OCI-LY3 (cell line): ENCODE data around the gene DDX10.

Experiments used
- H2AFZ ChIP-seq: fragments of 200-600, 300-600 bp; shearing (Covaris generic); 2 replicates; pipeline ENCODE4 v1.6.0; 2014; ENCODE audit warnings: antibody characterized with exemption, low read depth, low read length
- H3K27ac ChIP-seq: fragments of 200-600, 300-600 bp; sonication (generic); 2 replicates; pipeline ENCODE4 v1.5.1; 2014; ENCODE audit warnings: mild to moderate bottlenecking, low read length, moderate library complexity, mixed read lengths
- H3K27me3 ChIP-seq: fragments of 200-600, 300-600 bp; sonication (generic); 2 replicates; pipeline ENCODE4 v1.6.1; 2014; ENCODE audit warnings: low read depth, low read length, mixed read lengths
- H3K36me3 ChIP-seq: fragments of 200-600, 300-600 bp; sonication (generic); replicated peaks from 2 replicates; pipeline ENCODE3; 2014; ENCODE audit warnings: low read depth, low read length, mixed read lengths
- H3K4me1 ChIP-seq: fragments of 300-600, 200-600 bp; sonication (generic); 2 replicates; pipeline ENCODE4 v1.6.1; 2014; ENCODE audit warnings: low read length, mixed read lengths
- H3K4me2 ChIP-seq: fragments of 200-600, 300-600 bp; sonication (generic); 2 replicates; pipeline ENCODE4 v1.6.1; 2014; ENCODE audit warnings: low read length, mixed read lengths
- H3K4me3 ChIP-seq: fragments of 300-600, 200-600 bp; sonication (generic); 2 replicates; pipeline ENCODE4 v1.5.1; 2014; ENCODE audit warnings: antibody characterized with exemption, mild to moderate bottlenecking, low read length, moderate library complexity
- H3K79me2 ChIP-seq: fragments of 300-600, 200-600 bp; shearing (Covaris generic); 2 replicates; pipeline ENCODE4 v1.6.1; 2014; ENCODE audit warnings: mild to moderate bottlenecking, low read length, mixed read lengths
- H3K9ac ChIP-seq: fragments of 300-600, 200-600 bp; shearing (Covaris generic); 2 replicates; pipeline ENCODE4 v1.6.0; 2014; ENCODE audit warnings: mild to moderate bottlenecking, low read length, moderate library complexity
- H3K9me3 ChIP-seq: fragments of 200-600, 300-600 bp; shearing (Covaris generic); 2 replicates; pipeline ENCODE4 v1.6.1; 2014; ENCODE audit warnings: low read length, mixed read lengths; ENCODE audit not compliant: insufficient read depth
- H4K20me1 ChIP-seq: fragments of 200-600, 300-600 bp; sonication (generic); 2 replicates; pipeline ENCODE4 v1.6.1; 2016; ENCODE audit warnings: low read length, mixed read lengths; ENCODE audit not compliant: insufficient read depth
- EZH2phosphoT487 ChIP-seq: fragments of 200-600 bp; shearing (Covaris generic); IDR thresholded peaks from 2 replicates; pipeline ENCODE4 v1.6.1; 2018; ENCODE audit warnings: antibody characterized with exemption, mixed run types, low read depth
- TF ChIP-seq, protein P1 (sequence below): fragments of 200-600, 300-600 bp; sonication (generic); IDR thresholded peaks from 2 replicates; pipeline ENCODE4 v1.5.1; 2014; ENCODE audit warnings: antibody characterized with exemption, low read length, low read depth

The DDX10 gene

DNA sequence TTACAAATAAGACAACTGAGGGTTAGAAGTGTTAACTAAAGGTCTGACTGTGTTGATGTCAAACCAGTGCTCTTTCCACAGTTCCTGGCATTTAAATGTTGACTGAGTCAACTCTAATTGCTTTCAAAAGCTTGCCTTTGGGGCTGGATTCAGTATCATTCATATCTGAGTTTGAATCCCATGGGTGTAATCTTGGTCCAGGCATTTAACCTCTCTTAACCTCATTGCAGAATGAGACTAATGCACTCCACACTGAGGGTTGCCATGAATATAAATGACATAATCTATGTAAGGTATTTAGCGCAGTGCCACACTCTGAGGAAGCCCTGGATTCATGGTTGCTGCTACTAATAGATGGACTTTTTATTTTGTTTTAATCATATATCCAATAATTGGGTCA, 274.3 kb downstream of the DDX10 start:
- no peak overlapping the region for H2AFZ ChIP-seq
- H3K27me3 ChIP-seq: no peaks in the 10 kb centered on the region
- H3K4me3 ChIP-seq: no peak overlapping the region
- H3K27ac ChIP-seq: no peak overlapping the region
- no peak overlapping the region for H3K4me2 ChIP-seq
- H3K9ac ChIP-seq: no peak overlapping the region
- H3K79me2 ChIP-seq: no peaks in the 10 kb centered on the region
- H3K36me3 ChIP-seq: no peaks in the 10 kb centered on the region
- TF ChIP-seq EZH2phosphoT487: no peak
- TF ChIP-seq, protein P1, sequence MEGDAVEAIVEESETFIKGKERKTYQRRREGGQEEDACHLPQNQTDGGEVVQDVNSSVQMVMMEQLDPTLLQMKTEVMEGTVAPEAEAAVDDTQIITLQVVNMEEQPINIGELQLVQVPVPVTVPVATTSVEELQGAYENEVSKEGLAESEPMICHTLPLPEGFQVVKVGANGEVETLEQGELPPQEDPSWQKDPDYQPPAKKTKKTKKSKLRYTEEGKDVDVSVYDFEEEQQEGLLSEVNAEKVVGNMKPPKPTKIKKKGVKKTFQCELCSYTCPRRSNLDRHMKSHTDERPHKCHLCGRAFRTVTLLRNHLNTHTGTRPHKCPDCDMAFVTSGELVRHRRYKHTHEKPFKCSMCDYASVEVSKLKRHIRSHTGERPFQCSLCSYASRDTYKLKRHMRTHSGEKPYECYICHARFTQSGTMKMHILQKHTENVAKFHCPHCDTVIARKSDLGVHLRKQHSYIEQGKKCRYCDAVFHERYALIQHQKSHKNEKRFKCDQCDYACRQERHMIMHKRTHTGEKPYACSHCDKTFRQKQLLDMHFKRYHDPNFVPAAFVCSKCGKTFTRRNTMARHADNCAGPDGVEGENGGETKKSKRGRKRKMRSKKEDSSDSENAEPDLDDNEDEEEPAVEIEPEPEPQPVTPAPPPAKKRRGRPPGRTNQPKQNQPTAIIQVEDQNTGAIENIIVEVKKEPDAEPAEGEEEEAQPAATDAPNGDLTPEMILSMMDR: no peak
- no peaks in the 10 kb centered on the region for H4K20me1 ChIP-seq
- H3K4me1 ChIP-seq: no peaks in the 10 kb centered on the region
- no peaks in the 10 kb centered on the region for H3K9me3 ChIP-seq

DNA sequence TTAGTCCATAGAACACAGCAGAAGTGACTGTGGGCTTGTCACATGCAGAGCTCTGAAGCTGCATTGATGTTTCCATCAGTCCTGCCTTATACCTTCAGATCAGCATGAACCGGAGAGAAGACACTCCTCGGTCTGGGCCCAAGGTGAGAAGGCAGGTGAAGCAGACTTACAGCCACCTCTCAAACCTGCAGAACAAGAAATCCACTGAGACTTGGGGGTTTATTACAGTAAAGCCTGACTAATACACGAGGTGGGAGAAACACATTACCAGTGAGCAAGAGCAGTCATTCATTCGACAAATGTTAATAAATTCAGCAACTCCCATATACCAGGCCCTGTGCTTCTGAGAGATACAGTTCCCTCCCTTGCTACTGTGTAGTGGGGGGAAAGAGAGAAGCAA, 279.0 kb downstream of the DDX10 start:
- H3K4me3 ChIP-seq: no peak overlapping the region
- no peaks in the 10 kb centered on the region for H3K27me3 ChIP-seq
- no peaks in the 10 kb centered on the region for H4K20me1 ChIP-seq
- no peak overlapping the region for H3K9ac ChIP-seq
- no peak overlapping the region for H2AFZ ChIP-seq
- no peak overlapping the region for H3K4me2 ChIP-seq
- TF ChIP-seq EZH2phosphoT487: no peak
- TF ChIP-seq, protein P1: no peak
- H3K27ac ChIP-seq: no peak overlapping the region
- no peaks in the 10 kb centered on the region for H3K9me3 ChIP-seq
- H3K4me1 ChIP-seq: no peaks in the 10 kb centered on the region
- H3K36me3 ChIP-seq: no peaks in the 10 kb centered on the region
- H3K79me2 ChIP-seq: no peaks in the 10 kb centered on the region

DNA sequence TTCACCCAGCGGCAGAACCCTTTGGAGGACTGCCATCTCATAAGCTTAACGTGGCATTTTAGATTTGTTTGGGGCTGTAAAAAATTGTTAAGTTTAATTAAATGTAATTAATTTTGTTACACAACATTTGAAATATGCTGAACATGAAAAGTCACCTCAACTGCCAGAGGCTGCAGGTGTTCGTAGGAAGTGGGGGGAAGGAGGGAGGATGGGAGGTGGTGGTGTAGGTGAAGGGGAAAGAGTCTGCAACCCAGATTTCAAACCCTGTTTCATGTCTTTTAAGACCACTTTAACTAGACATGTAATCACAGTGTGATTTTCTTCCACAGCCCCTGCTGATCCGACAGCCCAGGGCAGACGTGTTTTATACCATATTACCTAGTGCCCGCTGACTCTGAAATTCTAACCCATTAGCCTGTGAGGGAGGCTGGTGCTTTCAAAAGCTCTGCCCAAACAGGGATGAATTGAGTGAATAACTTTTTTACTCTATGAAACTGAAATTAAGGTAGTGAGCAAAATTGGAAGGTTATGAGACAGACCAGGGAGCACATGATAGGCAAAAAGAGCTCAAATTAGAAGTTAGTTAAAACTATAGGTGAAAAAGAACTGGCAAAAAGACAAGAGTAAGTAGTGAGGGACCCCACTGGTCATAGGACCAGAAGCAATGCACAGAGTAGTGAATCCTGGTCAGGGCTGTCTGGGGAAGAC, 279.8 kb downstream of the DDX10 start:
- Histone ChIP-seq H3K9me3 (no peaks in the 10 kb centered on the region), H3K9ac (no peak overlapping the region), H3K36me3 (no peaks in the 10 kb centered on the region), H3K4me2 (no peak overlapping the region), H3K27ac (no peak overlapping the region), H3K4me1 (no peaks in the 10 kb centered on the region), H3K4me3 (no peak overlapping the region), H2AFZ (no peak overlapping the region), H4K20me1 (no peaks in the 10 kb centered on the region), H3K27me3 (no peaks in the 10 kb centered on the region), H3K79me2 (no peaks in the 10 kb centered on the region)
- TF ChIP-seq, protein P1: no peak
- no peak for TF ChIP-seq EZH2phosphoT487

DNA sequence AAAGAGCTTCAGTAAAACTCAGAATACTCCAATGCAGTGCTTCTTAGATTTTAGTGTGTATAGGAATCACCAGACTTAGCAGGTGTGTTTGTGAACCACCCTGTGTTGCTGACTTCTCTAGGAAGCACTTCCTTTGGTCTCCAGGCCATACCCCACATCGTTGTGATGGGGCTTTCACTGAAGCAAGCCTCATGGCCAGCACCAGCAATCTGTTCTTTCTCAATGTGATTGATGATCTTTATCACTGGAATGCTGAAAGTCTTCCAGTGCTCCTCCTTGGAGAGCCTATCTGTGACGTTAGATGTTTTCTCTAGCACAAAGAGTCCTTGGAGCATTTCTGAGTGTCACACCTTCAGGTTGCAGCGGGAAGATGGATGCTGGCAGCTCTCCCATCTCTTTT, 280.5 kb downstream of the DDX10 start:
- Histone ChIP-seq H3K79me2 (no peaks in the 10 kb centered on the region), H3K4me3 (no peak overlapping the region), H3K4me2 (no peak overlapping the region), H2AFZ (no peak overlapping the region), H3K4me1 (no peaks in the 10 kb centered on the region), H3K27ac (no peak overlapping the region), H4K20me1 (no peaks in the 10 kb centered on the region), H3K9me3 (no peaks in the 10 kb centered on the region), H3K9ac (no peak overlapping the region), H3K36me3 (no peaks in the 10 kb centered on the region), H3K27me3 (no peaks in the 10 kb centered on the region)
- TF ChIP-seq EZH2phosphoT487: no peak
- TF ChIP-seq, protein P1: no peak
